GM21360 (cell line): Measurements from ENCODE around the gene TSEN15.
"Not testable (repeated sequence)": the region's sequence is repeated elsewhere in the genome, so short reads cannot be mapped to it uniquely, and the experiment has no call there.

Experiments
- ATAC-seq: cut with Tn5 transposase; IDR thresholded peaks from one replicate; pipeline ENCODE4 v1.9.1; 2021; ENCODE audit warnings: mild to moderate bottlenecking, moderate library complexity; ENCODE audit not compliant: unreplicated experiment

Gene TSEN15

DNA sequence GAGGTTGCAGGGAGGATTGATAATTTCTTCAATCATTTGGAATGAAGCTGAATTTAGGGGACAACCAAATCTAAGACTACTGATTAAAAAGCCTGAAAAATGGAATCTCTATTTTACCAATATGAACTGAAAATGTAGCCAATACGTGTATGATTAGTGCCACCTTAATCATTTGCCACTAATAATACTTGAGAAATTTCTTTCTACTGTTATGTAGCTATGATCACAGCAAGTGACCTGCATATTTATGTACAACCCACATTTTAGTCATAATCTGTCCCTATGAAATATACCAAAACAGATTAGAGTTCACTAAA is 20.5 kb upstream of the TSEN15 start:
- no peak for ATAC-seq

- ATAC-seq: no peak
Observed at GRCh38 chr1:184031409-184032107, 20.0 kb upstream of the TSEN15 start.

- no peak for ATAC-seq
Observed at GRCh38 chr1:184032306-184032929, 19.1 kb upstream of the TSEN15 start.

- no peak for ATAC-seq
Observed at GRCh38 chr1:184032930-184033418, 18.6 kb upstream of the TSEN15 start.

DNA sequence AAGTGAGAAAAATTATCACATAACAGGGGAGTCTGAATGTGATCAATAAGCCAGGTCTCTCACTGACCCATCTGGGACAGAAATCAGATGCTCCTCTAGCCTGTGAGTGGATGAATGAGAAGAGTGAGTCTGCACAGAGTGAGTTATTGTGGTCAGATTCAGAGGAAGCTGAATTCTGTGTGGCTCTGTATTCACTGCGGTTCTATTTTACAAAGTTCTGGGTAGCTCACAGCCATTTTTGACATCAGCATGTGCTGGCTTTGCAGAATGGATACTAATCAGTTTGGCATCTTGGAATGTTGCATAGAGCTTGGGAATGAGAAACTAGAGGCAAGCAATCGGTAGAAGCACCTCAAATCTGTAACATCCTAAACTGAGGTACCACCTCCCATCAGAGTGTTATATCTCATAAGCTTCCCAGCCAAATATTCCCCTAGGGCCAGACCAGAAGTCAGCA is 17.8 kb upstream of the TSEN15 start:
- ATAC-seq: no peak

DNA sequence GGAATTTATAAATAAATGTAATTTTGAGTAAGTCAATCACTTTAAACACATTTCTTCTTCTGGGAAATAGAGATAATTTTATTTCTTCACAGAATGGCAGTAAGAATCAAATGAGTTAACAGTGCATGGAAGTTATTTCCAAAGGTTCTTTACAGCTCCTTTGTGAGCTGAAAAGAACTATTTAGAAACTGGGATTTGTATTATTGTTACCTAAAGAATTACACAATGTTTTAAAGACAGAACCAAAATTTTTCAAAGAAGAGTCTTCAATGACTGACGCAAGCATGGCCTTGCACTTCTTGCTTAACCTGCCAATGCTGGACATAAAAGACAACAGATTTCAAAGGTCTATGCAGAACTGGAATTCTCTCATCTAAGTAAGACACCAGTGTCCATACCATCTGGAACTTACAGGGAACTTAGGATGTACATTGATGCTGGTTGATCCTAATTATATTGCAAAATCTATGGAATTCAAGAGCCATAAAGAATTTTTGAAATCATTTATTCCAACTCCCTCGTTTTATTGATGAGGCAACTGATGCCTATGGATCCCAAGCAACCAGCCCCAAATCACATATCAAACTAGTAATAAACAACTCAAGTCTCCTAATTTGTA is 16.7 kb upstream of the TSEN15 start:
- ATAC-seq: no peak

- no peak for ATAC-seq
Observed at GRCh38 chr1:184035719-184036516, 15.6 kb upstream of the TSEN15 start.

DNA sequence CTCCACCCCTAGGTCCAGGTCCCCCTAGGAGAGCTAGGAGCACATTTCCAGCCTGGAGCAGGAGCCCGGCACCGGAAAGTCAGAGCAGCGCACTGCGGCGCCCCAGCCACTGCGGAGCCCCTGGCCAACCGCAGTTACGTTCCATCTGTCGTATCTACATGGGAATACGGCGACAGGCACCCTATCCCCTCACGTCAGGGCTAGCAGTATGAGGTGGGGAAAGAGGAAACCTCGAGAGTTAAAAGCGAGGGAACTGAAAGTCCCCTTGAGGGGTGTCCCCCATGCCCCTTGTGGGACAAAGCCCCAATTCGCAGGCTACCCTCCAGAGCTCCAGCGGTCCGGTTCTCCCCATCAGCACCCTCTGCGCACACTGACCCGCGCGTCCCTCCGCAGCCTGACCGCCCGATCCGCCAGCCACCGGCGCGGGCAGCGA is 15.0 kb upstream of the TSEN15 start:
- peak; percentile 6 for ATAC-seq

DNA sequence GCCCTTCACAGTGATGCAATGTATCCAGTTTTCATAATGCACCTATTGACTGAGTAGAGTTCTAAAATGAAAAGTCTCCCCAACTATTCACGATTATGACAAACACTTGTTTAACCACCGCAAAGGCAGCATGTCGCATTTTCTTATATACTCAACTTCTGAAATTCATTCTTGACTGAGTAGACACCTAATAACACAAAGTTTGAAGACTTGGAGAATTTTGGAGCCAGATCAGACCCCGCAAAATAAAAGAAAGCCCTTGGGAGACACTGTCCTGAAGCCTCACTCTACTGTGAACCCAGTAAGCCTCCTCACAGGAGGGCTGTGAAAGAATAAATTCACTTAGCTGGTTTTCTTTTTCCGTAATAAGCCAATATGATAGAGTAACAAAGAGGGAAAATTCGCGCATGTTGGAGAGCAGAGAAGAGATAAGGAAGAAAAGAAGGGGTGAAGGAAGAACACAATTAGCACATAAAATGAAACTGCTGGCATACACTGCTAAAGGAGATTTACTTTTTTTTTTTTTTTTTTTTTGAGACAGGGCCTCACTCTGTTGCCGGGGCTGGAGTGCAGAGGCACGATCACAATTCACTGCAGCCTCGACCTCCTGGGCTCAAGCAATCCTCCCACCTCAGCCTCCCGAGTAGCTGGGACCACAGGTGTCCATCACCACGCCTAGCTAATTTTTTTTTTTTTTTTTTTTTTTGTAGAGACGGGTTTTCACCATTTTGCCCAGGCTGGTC is 13.5 kb upstream of the TSEN15 start:
- ATAC-seq: no peak

GRCh38 chr1:184039126-184039525 is 12.4 kb upstream of the TSEN15 start:
- ATAC-seq: no peak

DNA sequence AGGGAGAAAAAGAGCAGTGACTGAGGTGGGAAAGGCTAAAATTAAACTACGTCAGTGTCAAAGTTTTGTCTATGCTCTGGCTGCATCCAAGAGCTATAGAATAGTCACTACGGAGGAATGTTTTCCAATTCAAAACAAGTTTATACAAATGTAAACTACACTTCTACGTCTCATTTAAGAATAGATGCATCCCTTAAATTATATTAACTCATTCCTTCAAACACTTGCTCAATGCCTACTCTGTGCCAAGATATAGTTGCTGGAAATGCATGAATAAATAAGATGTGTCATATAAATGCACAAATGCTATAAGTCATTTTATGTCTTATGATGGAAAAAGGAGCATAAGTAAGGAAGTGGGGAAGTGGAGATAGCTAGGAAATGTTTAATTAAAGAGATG is 9.8 kb upstream of the TSEN15 start:
- no peak for ATAC-seq

GRCh38 chr1:184043315-184043714 is 8.2 kb upstream of the TSEN15 start:
- not testable (repeated sequence) for ATAC-seq

DNA sequence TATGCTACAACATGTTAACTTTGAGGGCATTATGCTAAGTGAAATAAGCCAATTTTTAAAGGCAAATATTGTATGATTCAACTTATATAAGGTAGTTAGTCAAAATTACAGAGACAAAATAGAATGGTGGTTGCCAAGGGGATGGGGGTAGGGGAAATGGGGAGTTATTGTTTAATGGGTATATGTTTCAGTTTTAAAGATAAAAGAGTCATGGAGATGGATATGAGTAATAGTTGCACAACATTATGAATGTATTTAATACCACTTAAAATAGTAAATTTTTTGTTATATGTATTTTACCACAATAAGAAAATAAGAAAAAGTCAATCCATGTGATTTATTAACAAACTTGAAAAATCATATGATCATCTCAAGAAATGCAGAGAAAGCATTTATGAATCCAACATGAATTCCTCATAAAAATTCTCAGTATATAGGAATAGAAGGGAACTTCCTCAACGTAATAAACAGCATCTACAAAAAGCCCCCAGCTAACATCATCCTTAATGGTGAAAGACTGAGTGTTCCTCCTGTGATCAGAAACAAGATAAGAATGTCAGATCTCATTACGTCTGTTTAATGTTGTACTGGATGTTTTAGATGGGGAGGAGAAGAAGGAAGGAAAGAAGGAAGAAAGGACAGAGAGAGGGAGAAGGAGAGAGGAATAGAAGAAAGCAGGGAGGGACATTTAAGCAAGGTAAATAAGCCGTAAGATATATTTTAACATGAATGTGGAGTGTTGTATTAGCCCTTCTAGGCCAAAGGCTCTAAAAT is 6.7 kb upstream of the TSEN15 start:
- no peak for ATAC-seq

DNA sequence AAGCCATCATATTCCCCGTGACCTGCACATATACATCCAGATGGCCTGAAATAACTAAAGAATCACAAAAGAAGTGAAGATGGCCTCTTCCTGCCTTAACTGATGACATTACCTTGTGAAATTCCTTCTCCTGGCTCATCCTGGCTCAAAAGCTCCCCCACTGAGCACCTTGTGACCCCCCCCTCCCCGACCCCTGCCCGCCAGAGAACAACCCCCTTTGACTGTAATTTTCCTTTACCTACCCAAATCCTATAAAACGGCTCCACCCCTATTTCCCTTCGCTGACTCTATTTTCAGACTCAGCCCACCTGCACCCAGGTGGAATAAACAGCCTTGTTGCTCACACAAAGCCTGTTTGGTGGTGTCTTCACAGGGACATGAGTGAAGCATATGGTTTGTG is 4.0 kb upstream of the TSEN15 start:
- ATAC-seq: not testable (repeated sequence)

GRCh38 chr1:184048561-184049240 is 2.8 kb upstream of the TSEN15 start:
- ATAC-seq: no peak

GRCh38 chr1:184049291-184049690 is 2.2 kb upstream of the TSEN15 start:
- ATAC-seq: no peak

DNA sequence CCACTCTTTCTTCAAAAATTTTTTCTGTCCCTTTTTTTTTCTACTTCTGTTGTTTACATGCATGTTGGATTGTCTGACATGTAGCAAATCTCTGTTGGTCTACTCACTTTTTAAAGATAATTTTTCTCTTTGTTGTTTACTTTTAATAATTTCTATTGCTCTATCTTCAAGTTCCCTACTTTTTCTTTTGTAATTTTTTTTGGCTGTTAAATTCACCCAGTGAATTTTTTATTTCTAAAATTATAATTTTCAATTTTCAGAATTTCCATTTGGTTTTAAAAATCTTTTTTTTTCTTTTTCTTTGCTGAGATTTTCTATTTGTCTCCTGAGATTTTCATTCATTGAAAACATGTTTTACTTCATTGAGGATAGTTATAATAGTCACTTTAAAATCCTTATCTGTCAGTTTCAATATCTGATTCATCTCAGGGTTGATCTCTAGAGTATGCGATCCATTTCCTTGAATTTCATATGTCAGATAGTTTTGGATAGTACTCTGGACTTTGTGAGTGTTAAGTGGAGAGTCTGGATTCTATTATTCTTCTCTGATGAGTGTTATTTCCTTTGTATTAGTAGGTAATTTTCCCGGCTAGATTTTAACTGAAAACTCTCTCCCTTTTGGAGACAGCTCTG is 1.6 kb upstream of the TSEN15 start:
- ATAC-seq: no peak

GRCh38 chr1:184050636-184051035 is 894 bp upstream of the TSEN15 start:
- ATAC-seq: no peak

GRCh38 chr1:184051138-184051484 is 419 bp upstream of the TSEN15 start:
- no peak for ATAC-seq
